Stimulated activated CD4-positive, alpha-beta T cell treated with anti-CD3 and anti-CD28 coated beads, Interleukin-4, amount 100 ng/mL, for 1 hour (primary cell): ENCODE data around the gene ZFAND5.

Experiments
- DNase-seq: peaks from one replicate; pipeline ENCODE4 v3.0.0-alpha.2; 2020

The ZFAND5 gene

GRCh38 chr9:72315510-72316311 lies 49.3 kb downstream of the ZFAND5 start:
- DNase-seq, result no peak

DNA sequence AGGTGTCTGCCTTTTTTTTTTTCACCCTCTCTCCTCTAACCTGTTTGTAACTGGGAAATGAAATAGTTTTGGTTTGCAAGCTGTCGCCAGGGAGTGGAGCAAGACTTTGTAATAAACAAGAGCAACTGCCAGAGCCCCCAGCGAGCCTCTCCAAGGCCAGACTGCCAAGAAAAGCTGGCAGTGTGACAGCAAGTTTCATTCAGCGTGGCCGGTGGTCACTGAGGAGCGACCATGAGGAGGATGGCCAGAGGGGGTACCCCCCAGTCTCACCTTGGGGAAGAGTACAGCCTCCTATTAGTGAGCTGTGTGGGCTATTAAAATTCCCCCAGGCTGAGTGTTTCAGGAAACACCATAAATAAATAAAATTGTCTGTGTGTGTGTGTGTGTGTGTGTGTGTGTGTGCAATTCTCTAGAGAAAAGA lies 49.9 kb downstream of the ZFAND5 start:
- no peak for DNase-seq

- no peak for DNase-seq
Observed at GRCh38 chr9:72313507-72313906, 51.5 kb downstream of the ZFAND5 start.

GRCh38 chr9:72312386-72312987 lies 52.5 kb downstream of the ZFAND5 start:
- DNase-seq, result no peak

- DNase-seq, result no peak
Observed at GRCh38 chr9:72309364-72310133, 55.5 kb downstream of the ZFAND5 start.

GRCh38 chr9:72306761-72307160 lies 58.2 kb downstream of the ZFAND5 start:
- DNase-seq, result no peak

DNA sequence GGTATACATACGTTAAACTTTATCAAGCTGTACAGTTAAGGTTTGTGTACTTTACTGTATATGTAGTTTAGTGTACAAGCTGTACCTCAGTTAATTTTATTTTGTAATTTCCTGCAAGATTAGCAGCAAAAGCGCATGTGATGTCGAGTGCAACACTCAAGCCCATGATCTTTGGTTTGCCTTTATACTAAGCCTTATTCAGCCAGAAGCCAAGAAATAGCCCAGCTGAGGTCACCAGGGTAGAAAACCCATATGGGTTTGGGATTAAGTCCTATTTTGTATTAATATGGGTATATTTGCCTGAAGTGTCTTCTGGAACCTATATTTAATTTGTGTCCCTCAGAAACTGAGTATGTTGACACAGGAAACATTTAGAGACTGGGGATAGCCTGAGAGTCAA lies 59.3 kb downstream of the ZFAND5 start:
- no peak for DNase-seq

DNA sequence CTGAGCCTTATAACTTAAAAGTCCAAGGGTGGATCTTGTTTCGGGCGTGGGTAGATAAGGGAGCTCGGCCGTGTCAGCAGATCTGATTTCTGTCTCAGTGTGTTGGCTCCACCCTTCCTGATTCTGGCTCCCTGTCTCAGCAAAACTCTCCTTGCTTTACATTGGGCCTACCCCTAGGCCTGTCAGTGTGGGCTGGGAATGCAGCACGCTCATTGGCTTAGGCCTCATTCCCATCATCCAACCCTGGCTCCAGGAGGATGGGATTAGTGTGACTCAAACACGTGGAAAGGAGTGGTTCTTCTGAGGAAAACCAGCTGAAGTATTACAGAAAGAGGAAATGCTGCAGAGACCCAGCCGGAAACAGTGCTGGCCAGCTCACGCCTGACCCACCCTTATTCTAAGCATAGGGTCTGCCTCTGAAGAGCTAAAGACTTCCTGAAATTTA lies 59.9 kb downstream of the ZFAND5 start:
- DNase-seq, result no peak

GRCh38 chr9:72304538-72304937 lies 60.5 kb downstream of the ZFAND5 start:
- no peak for DNase-seq
